Measurements from ENCODE around the gene TMEM183A.

Gene TMEM183A

DNA sequence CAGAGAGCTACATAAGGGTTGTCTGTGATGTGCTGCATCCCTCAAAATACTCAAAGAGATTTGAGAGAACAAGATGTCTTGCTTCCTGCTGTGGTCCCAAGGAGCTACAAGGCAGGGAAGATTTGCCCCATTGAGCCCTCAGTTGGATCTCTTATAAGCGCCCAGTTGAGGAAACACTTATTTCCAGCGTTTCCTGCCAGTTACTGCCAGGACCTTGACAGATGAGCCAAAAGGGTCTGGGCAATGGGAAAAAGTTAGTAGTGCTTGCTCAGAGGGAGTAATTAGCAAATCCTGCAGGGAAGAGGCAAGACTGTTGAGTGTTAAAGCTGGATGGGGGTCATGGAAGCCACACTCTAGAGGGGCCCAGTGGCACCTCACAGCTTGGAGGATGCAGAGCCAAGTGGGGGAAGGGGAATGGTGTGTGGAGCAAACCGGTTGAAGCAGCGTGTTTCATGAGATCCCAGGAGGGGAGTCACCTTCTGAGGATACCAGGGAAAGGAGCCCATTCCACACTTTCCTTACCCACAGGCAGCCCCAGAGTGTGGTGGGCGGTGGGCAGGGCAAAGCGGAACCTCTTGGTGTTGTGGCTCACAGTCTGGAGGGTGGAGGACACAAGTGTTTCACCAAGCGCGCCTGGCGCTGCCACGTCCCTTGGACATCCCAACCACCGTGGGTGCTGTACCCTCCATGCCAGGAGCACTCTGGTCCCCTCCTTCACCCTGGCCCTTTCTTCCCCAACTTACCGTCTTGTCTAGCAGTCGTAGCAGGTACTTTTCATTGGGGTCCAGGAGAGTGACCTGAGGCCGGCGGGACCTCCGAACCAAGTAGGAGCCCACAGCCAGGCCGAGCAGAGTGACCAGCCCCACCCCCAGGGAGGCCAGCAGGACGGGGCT is 40.9 kb upstream of the TMEM183A start:
- Histone ChIP-seq H3K14ac (ENCODE audit: low read length) (no peak overlapping the region), H3K79me1 (ENCODE audit: low read depth, low read length) (peaks cover 5% of the 10 kb centered on the region), H3K4me1 (ENCODE audit: control insufficient read depth in 2 of 2, insufficient read depth in 1 of 2, low read depth in 1 of 2, low read length in 2 of 2) (peaks cover 7 to 8% of the 10 kb centered on the region in 2 donors), H3K4me2 (ENCODE audit: insufficient read depth, low read length, poor library complexity, severe bottlenecking) (peak overlapping the region; percentile 84), H3K4me3 (ENCODE audit: low read length in 2 of 2) (peak overlapping the region; percentile 66 to 97), H2BK12ac (ENCODE audit: low read length) (no peak overlapping the region), H2BK120ac (ENCODE audit: low read depth, low read length) (peak overlapping the region; percentile 44), H3K23ac (ENCODE audit: low read depth, low read length, poor library complexity) (peak overlapping the region; percentile 22), H2BK5ac (ENCODE audit: low read length) (no peak overlapping the region), H3K18ac (ENCODE audit: low read length) (peak overlapping the region; percentile 93), H2BK15ac (ENCODE audit: low read length) (no peak overlapping the region), H3K9me3 (replicated peaks in 1 of 2; ENCODE audit: control insufficient read depth in 2 of 2, insufficient read depth in 1 of 2, low read depth in 1 of 2, low read length in 2 of 2) (no peaks in the 10 kb centered on the region), H3K4ac (ENCODE audit: low read length) (no peak overlapping the region), H4K8ac (ENCODE audit: low read depth, low read length) (no peak overlapping the region), H3K27me3 (ENCODE audit: control insufficient read depth in 3 of 3, insufficient read depth in 3 of 3, low read depth in 1 of 3, low read length in 3 of 3) (no peaks in the 10 kb centered on the region), H2AFZ (ENCODE audit: low read length) (peak overlapping the region; percentile 97), H3K9ac (ENCODE audit: low read depth, low read length, poor library complexity) (peak overlapping the region; percentile 89), H4K91ac (ENCODE audit: low read depth, low read length, poor library complexity) (no peak overlapping the region), H3K36me3 (replicated peaks in 1 of 2; ENCODE audit: control insufficient read depth in 2 of 2, insufficient read depth in 2 of 2, low read length in 2 of 2) (peaks cover 8 to 9% of the 10 kb centered on the region in 2 donors), H3K27ac (replicated peaks; ENCODE audit: low read length) (no peak overlapping the region), H2AK5ac (ENCODE audit: low read depth, low read length) (peak overlapping the region; percentile 12)
- no CpG with 5 or more reads among the region's 18 CpGs for WGBS, 2 donors (ENCODE audit: extremely low coverage in 2 of 2, insufficient read length in 2 of 2, insufficient replicate concordance in 1 of 2)
- DNase-seq (ENCODE audit: low spot score), result no peak

DNA sequence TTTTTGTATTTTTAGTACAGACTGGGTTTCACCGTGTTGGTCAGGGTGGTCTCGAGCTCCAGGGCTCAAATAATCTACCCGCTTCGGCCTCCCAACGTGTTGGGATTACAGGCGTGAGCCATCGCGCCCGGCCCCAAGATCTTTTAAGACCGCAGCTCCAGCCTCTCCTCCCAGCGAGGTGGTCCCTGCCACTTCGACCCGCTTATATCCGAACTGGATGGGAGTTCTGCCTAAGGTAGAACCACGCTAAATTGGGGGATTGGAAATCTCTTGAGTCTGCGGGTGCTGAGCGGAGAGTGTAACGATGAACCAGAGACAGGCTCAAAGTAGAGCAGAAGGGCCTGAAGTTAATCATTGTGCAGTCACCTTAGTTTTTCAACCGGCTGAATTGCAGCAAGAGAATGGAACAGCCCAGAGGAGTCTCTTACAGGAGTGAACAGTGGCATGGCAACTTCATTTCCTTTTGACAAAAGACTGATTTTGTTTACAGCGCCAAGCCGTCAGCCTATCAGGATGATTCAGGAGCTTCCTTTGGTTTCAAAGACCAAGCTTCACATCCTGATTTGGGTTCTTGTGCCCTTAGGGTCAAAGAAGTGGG is 39.4 kb upstream of the TMEM183A start:
- Histone ChIP-seq H3K18ac (ENCODE audit: low read length) (peak overlapping the region; percentile 92), H2BK120ac (ENCODE audit: low read depth, low read length) (peak overlapping the region; percentile 82), H3K9me3 (replicated peaks in 1 of 2; ENCODE audit: control insufficient read depth in 2 of 2, insufficient read depth in 1 of 2, low read depth in 1 of 2, low read length in 2 of 2) (no peaks in the 10 kb centered on the region), H3K23ac (ENCODE audit: low read depth, low read length, poor library complexity) (peak overlapping the region; percentile 25), H2BK5ac (ENCODE audit: low read length) (no peak overlapping the region), H3K79me1 (ENCODE audit: low read depth, low read length) (peaks cover 5% of the 10 kb centered on the region), H3K27me3 (ENCODE audit: control insufficient read depth in 3 of 3, insufficient read depth in 3 of 3, low read depth in 1 of 3, low read length in 3 of 3) (no peaks in the 10 kb centered on the region), H3K27ac (replicated peaks; ENCODE audit: low read length) (no peak overlapping the region), H3K4me1 (ENCODE audit: control insufficient read depth in 2 of 2, insufficient read depth in 1 of 2, low read depth in 1 of 2, low read length in 2 of 2) (peaks cover 7 to 8% of the 10 kb centered on the region in 2 donors), H3K4ac (ENCODE audit: low read length) (no peak overlapping the region), H2BK12ac (ENCODE audit: low read length) (no peak overlapping the region), H3K4me2 (ENCODE audit: insufficient read depth, low read length, poor library complexity, severe bottlenecking) (peak overlapping the region; percentile 88), H3K36me3 (replicated peaks in 1 of 2; ENCODE audit: control insufficient read depth in 2 of 2, insufficient read depth in 2 of 2, low read length in 2 of 2) (peaks cover under 1 to 4% of the 10 kb centered on the region in 2 donors), H4K91ac (ENCODE audit: low read depth, low read length, poor library complexity) (no peak overlapping the region), H2AFZ (ENCODE audit: low read length) (peak overlapping the region; percentile 89), H3K14ac (ENCODE audit: low read length) (no peak overlapping the region), H3K9ac (ENCODE audit: low read depth, low read length, poor library complexity) (peak overlapping the region; percentile 63), H2AK5ac (ENCODE audit: low read depth, low read length) (no peak overlapping the region), H3K4me3 (ENCODE audit: low read length in 2 of 2) (peak overlapping the region; percentile 49 to 81), H4K8ac (ENCODE audit: low read depth, low read length) (no peak overlapping the region), H2BK15ac (ENCODE audit: low read length) (no peak overlapping the region)
- WGBS, 2 donors (ENCODE audit: extremely low coverage in 2 of 2, insufficient read length in 2 of 2, insufficient replicate concordance in 1 of 2), result no CpG with 5 or more reads among the region's 21 CpGs
- no peak for DNase-seq (ENCODE audit: low spot score)

DNA sequence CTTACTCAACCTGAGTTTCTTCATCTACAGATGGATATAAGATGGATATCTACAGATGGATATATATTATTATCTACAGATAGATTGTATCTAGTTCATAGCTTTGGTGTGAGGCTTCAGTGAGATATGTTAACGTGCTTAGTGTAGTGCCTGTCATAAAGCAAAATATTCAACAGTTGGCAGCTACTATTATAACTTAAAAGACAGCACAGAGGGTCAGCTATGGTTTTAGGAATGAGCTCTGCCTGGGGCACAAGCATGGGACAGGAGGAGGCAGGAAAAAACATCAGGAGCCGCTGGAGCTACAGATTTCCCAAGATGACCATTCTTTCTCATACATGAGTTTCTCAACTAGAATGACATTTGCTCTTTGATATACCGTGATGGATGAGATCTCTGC is 38.8 kb upstream of the TMEM183A start:
- Histone ChIP-seq H3K9me3 (replicated peaks in 1 of 2; ENCODE audit: control insufficient read depth in 2 of 2, insufficient read depth in 1 of 2, low read depth in 1 of 2, low read length in 2 of 2) (no peaks in the 10 kb centered on the region), H3K79me1 (ENCODE audit: low read depth, low read length) (peaks cover 5% of the 10 kb centered on the region), H3K4me1 (ENCODE audit: control insufficient read depth in 2 of 2, insufficient read depth in 1 of 2, low read depth in 1 of 2, low read length in 2 of 2) (peaks cover 7 to 8% of the 10 kb centered on the region in 2 donors), H3K27me3 (ENCODE audit: control insufficient read depth in 3 of 3, insufficient read depth in 3 of 3, low read depth in 1 of 3, low read length in 3 of 3) (no peaks in the 10 kb centered on the region), H3K4me2 (ENCODE audit: insufficient read depth, low read length, poor library complexity, severe bottlenecking) (no peak overlapping the region), H3K14ac (ENCODE audit: low read length) (no peak overlapping the region), H4K91ac (ENCODE audit: low read depth, low read length, poor library complexity) (no peak overlapping the region), H2AFZ (ENCODE audit: low read length) (peak overlapping the region; percentile 89), H2BK120ac (ENCODE audit: low read depth, low read length) (no peak overlapping the region), H3K4me3 (ENCODE audit: low read length in 2 of 2) (peak overlapping the region in 1 of 2 donors; percentile 49), H3K36me3 (replicated peaks in 1 of 2; ENCODE audit: control insufficient read depth in 2 of 2, insufficient read depth in 2 of 2, low read length in 2 of 2) (peaks cover 0 to 3% of the 10 kb centered on the region in 2 donors), H3K18ac (ENCODE audit: low read length) (no peak overlapping the region), H2BK12ac (ENCODE audit: low read length) (no peak overlapping the region), H3K4ac (ENCODE audit: low read length) (no peak overlapping the region), H2BK15ac (ENCODE audit: low read length) (no peak overlapping the region), H2BK5ac (ENCODE audit: low read length) (no peak overlapping the region), H3K9ac (ENCODE audit: low read depth, low read length, poor library complexity) (no peak overlapping the region), H4K8ac (ENCODE audit: low read depth, low read length) (no peak overlapping the region), H2AK5ac (ENCODE audit: low read depth, low read length) (no peak overlapping the region), H3K27ac (replicated peaks; ENCODE audit: low read length) (no peak overlapping the region), H3K23ac (ENCODE audit: low read depth, low read length, poor library complexity) (no peak overlapping the region)
- no peak for DNase-seq (ENCODE audit: low spot score)
- WGBS, 2 donors (ENCODE audit: extremely low coverage in 2 of 2, insufficient read length in 2 of 2, insufficient replicate concordance in 1 of 2), result no CpG with 5 or more reads among the region's 3 CpGs

DNA sequence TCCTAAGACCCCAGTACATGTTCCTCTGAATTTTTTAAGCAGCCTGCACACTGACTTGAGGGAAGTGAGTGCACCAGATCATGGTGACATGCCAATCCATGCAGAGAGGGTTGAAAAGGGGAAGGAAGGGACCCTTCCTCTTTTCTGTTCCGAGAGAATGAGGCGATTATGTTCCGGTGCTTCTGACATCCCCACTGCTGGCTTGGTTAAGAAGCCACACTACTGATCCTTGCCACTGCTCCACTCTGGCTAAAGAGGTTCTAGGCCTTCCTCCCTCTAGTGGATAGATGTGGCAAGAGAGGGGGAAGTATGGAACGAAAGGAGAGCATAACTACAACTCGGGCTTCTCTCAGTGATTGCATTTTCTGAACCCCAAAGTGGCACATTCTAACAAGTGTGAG is 38.3 kb upstream of the TMEM183A start:
- no CpG with 5 or more reads among the region's 5 CpGs for WGBS, 2 donors (ENCODE audit: extremely low coverage in 2 of 2, insufficient read length in 2 of 2, insufficient replicate concordance in 1 of 2)
- H2BK120ac ChIP-seq (ENCODE audit: low read depth, low read length), result no peak overlapping the region
- no peaks in the 10 kb centered on the region for H3K9me3 ChIP-seq (replicated peaks in 1 of 2; ENCODE audit: control insufficient read depth in 2 of 2, insufficient read depth in 1 of 2, low read depth in 1 of 2, low read length in 2 of 2)
- peaks cover 7 to 8% of the 10 kb centered on the region in 2 donors for H3K4me1 ChIP-seq (ENCODE audit: control insufficient read depth in 2 of 2, insufficient read depth in 1 of 2, low read depth in 1 of 2, low read length in 2 of 2)
- no peak overlapping the region for H3K23ac ChIP-seq (ENCODE audit: low read depth, low read length, poor library complexity)
- H2BK12ac ChIP-seq (ENCODE audit: low read length), result no peak overlapping the region
- no peak overlapping the region for H3K18ac ChIP-seq (ENCODE audit: low read length)
- H3K4ac ChIP-seq (ENCODE audit: low read length), result no peak overlapping the region
- peak overlapping the region; percentile 76 for H2AFZ ChIP-seq (ENCODE audit: low read length)
- no peak overlapping the region for H3K14ac ChIP-seq (ENCODE audit: low read length)
- H4K8ac ChIP-seq (ENCODE audit: low read depth, low read length), result no peak overlapping the region
- H2BK15ac ChIP-seq (ENCODE audit: low read length), result no peak overlapping the region
- H3K79me1 ChIP-seq (ENCODE audit: low read depth, low read length), result peaks cover 5% of the 10 kb centered on the region
- H4K91ac ChIP-seq (ENCODE audit: low read depth, low read length, poor library complexity), result no peak overlapping the region
- H3K4me3 ChIP-seq (ENCODE audit: low read length in 2 of 2), result no peak overlapping the region
- H2AK5ac ChIP-seq (ENCODE audit: low read depth, low read length), result no peak overlapping the region
- peak; percentile 36 for DNase-seq (ENCODE audit: low spot score)
- no peak overlapping the region for H3K4me2 ChIP-seq (ENCODE audit: insufficient read depth, low read length, poor library complexity, severe bottlenecking)
- no peak overlapping the region for H2BK5ac ChIP-seq (ENCODE audit: low read length)
- H3K9ac ChIP-seq (ENCODE audit: low read depth, low read length, poor library complexity), result no peak overlapping the region
- peaks cover 0 to 3% of the 10 kb centered on the region in 2 donors for H3K36me3 ChIP-seq (replicated peaks in 1 of 2; ENCODE audit: control insufficient read depth in 2 of 2, insufficient read depth in 2 of 2, low read length in 2 of 2)
- peaks cover 0 to 4% (median 0%) of the 10 kb centered on the region in 3 experiments for H3K27me3 ChIP-seq (ENCODE audit: control insufficient read depth in 3 of 3, insufficient read depth in 3 of 3, low read depth in 1 of 3, low read length in 3 of 3)
- no peak overlapping the region for H3K27ac ChIP-seq (replicated peaks; ENCODE audit: low read length)

Measured in neuronal stem cell (in vitro differentiated cells).